ENCODE results near the gene SERTM2. TPM values are rescaled to one million over a fixed set of nuclear protein-coding genes. Genes with fewer than 3 reads are reported as not detected.

SERTM2 gene
- total and polyA plus RNA-seq, 2 donors, result 0.16 to 0.37 TPM

Other genes with a start within 250 kb of the SERTM2 start
- 52.4 TPM for gene CAPN6, start 241.2 kb upstream of the SERTM2 start, total RNA-seq
- 0.54 TPM for gene CAPN6, start 241.2 kb upstream of the SERTM2 start, polyA plus RNA-seq
- 9.6 TPM for gene DCX, start 99.5 kb upstream of the SERTM2 start, total RNA-seq
- gene DCX, start 99.5 kb upstream of the SERTM2 start, polyA plus RNA-seq, result 0.04 TPM
- gene ALG13, start 169.5 kb downstream of the SERTM2 start, total RNA-seq, result 90.7 TPM
- gene ALG13, start 169.5 kb downstream of the SERTM2 start, polyA plus RNA-seq, result 27.7 TPM